Measurements from ENCODE around the gene RPL28.

Gene RPL28

DNA sequence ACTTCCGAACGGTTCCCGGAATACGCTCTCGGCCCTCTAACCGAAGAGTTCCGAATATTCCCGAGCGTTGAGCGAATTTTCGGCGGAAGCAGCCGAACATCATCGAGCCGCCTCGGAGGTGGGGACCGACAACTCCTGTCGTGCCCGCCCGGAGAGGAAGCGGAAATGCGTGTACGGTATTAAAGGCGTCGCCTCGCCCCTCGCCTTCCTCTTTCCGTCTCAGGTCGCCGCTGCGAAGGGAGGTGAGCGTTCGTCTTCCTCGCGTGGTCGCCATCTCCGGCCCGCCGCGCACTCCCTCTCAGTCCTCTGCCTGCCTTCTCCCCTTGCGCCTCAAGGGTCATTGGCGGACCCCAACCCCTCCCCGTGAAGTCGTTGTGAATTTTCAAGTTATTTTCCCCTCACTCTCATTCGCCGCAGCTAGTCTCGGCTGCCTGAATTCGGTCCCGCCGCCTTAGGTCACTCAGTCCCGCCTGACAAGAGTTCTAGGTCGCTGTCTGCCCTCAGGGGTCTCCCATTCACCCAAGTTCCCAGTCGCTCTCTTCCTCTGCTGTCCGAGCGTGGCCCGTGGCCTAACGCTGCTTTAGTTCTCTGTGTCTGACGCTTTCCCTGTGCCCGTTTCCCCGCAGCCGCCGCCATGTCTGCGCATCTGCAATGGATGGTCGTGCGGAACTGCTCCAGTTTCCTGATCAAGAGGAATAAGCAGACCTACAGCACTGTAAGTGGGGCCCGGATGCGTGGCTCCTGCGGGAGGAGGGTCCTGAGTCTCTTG lies at the start of gene RPL28:
Gene RPL28, plus strand, starts transcription at position 209 of the 769 bp plus-strand sequence. Its CDS starts 426 bp downstream, at position 635.
- DNase-seq (ENCODE audit: low read depth): peak; percentile 97

DNA sequence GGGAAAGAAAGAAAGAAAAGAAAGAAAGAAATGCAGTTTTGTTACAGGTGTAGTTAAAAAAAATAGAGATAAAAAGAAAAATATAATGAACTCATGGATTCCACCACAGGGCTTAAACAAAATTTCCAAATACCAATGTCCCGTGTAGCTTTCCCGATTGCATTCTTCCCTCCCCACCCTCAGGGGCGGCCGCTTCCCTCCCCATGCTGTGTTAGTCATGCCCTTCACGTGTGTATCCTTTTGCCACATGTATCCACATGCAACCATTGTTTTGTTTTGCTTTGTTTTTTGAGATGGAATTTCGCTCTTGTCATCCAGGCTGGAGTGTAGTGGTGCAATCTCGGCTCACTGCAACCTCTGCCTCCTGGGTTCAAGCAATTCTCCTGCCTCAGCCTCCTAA lies 49.6 kb upstream of the RPL28 start:
- peak; percentile 58 for DNase-seq (ENCODE audit: low read depth)

DNA sequence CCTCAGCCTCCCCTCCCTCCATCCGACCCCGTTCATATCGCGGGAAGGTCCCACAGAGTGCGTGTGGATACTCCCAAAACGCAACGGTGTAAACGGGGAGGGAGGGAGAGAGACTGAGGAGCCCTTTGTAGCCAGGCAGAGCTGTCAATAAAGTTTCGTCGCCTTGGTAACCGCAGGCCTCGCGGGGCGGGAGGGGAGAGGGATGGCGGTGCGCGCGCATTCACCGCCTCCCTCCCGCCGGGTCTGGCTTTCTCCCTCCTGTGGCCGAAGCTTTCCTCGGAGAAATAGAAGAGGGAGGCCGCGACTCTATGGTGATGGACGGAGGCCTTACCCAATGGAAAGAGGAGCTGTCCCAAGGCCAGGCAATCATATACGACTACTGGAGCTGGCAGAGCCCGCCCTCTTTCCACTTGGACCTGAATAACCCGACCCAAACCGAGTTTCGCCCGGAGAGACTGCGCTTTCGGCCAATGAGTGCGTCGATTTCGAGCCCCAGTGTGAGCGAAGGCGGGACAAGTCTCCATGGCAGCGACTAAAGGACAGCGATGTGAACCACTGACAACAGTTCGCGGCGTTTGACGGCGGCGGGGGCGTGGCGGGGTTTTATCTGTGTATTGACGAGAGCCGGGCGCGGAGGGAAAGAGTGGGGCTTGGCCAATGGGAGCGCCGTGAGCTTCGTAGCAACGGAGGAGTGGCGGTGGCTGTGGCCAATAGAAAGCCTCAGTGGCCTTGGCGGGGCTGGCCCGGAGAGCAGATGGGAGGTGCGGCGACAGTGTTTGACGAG lies 46.4 kb upstream of the RPL28 start, which contains the start of gene KMT5C:
Gene KMT5C, plus strand, starts transcription at position 772 of the 784 bp plus-strand sequence. CDS start 2,061 bp downstream, outside the sequence.
- peak; percentile 100 for DNase-seq (ENCODE audit: low read depth)

DNA sequence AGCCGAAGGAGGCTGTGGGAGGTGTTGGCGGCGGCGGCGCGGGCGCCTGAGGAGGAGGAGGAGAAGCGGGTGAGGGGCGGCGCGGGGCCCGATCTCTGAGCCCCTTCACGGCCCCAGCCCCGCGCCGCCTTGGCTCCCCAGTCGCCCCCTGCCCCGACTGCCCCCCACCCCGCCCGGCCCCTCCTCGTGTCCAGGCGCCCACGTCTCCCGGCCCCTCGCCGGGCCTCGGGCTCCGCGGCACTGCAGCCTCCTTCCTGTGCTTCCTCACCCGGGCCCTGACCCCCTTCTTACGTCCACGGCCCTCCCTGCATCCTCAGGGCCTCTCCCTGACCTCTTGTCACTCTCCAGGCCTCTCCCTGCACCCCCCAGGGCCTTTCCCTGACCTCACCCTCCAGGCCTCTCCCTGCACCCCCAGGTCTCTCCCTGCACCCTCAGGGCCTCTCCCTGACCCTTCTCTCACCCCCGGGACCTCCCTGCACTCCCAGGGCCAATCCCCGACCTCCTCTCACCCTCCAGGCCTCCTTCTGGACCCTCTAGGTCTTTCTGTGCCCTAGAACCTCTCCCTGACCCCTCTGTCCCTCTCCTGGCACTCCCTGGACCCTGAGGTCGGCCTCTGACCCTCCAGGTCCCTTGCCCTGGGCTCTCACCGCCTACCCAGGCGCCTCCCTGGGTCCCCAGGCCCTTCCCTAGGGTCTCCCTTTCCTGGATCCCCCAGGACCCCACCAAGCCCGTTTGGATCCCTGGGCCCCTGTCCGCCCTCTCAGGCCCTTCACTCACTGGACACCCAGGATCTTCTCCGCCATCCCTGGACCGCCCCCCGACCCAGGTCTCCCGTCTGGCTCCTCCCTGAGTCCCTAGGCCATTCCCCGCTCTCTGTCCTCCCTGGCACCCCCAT lies 45.6 kb upstream of the RPL28 start:
- DNase-seq (ENCODE audit: low read depth): no peak

DNA sequence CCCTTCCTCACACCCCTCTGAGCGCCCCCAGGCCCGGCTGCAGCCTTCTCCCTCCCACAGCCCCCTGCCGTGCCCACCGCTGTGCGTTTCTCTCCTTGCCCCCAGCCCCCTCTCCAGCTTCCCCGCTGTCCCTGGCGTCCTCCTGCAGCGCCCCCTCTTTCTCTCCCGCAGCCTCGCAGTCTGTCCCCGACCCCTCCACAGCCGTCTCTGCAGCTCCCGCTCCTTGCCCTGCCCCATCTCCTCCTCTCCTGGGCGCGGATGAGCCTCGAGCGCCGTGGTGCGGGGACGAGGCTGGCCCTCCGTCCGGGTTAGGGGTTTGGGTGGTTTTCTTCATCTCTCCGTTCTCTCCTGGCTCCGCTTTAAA lies 45.0 kb upstream of the RPL28 start:
- no peak for DNase-seq (ENCODE audit: low read depth)

DNA sequence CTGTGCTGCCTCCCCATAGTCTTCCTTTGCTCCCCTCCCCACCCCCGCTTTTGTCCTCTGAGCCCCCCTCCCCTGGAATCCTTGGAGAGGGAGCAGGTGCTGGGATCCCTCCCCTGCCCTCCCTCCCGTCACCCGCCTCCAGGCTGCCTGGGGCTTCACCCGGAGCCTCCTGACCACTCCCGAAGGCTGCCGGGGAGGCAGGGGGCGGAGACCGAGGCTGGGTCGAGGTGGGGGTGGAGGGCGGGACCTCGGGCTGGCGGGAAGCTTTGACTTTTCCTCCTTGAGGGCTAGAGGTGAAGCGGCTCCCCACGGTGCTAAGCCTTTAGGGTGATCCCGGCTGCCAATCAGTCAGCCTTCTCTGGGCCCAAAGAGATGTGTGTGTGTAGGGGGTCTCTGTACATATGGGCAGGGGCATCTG lies 44.6 kb upstream of the RPL28 start:
- peak; percentile 24 for DNase-seq (ENCODE audit: low read depth)

DNA sequence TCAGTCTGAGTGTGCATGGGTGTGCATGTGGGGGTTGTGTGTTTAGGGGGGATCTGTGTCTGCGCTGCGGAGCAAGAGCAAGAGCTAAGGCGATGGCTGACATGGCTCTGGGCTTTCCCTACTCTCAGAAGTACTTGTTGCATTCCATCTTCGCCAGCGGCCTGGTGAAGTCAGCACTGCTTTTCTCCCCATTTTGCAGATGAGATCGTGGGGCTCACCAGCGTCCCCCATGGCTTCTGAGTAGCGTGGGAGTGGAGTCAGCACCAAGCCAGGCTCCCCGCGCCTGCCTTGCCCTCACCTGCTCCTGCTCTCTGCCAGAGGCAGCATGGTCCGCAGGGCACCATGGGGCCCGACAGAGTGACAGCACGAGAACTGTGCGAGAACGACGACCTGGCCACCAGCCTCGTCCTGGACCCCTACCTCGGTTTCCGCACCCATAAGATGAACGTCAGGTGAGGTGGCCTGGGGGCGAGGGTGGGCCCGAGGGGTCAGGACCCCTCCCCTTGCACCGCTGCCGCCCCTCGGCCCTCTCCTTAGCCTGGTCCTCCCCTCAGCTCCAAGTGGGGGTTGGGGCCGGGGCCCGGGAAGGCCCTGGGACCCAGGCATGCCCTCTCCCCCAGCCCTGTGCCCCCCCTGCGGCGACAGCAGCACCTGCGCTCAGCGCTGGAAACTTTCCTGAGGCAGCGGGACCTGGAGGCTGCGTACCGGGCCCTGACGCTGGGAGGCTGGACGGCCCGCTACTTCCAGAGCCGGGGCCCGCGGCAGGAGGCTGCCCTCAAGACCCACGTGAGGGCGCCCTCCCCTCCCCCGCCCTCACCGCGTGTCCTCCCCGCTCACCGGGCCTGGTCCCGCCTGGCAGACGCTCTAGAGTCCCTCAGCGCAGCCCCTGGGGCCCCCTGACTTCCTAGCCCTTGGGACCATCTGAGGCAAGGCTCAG lies 43.9 kb upstream of the RPL28 start:
- DNase-seq (ENCODE audit: low read depth): no peak

DNA sequence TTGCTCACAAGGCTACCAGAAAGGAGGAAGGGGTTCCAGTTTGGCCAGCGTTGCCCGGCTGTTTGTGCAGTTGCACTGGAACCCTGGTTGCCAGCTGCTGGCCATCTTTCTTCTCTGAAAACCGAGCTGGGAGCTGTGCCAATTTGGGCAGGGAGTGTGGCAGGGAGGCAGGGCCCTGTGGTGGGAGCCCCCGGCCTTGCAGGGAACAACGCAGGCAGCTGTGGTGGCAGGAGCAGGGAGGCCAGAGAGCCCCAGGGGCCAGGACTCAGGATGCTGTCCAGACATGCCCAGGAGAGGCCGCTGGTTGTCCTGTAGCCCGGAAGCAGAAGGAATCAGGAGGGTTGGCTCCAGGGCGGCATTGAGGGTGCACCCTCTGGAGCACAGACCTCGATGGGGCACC lies 41.3 kb upstream of the RPL28 start:
- no peak for DNase-seq (ENCODE audit: low read depth)

DNA sequence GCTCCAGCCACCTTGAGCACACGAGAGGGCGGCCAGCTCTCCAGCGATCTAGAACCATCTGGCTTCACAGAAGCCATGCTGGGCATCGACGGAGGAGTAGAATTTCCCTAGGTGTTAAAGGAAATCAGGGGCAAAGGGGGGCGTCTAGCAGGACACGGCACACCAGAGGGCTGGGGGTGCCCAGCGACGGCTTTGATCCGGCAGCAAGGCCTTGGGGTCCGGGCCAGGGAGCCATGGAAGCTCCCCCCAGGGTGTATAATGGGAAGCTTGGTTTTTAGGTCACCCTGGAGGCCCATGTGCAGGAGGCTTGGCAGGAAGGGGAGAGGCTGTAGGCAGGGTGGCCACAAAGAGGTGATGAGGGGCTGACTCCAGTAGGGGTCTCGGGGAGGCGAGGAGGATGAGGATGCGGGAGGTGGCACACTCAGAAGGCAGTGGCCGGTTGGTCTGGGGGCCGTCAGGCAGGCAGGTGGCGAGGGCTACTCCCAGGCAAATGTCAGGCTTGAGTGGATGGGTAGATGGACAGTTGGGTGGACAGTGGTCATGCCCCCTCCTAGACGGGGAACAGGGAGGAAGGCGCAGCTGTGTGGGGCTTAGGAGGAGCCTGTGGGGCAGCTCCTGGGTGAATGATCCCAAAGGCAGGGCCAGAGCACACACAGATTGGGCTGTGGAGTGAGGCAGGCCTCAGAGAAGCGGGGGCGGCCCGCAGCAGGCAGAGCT lies 40.5 kb upstream of the RPL28 start:
- no peak for DNase-seq (ENCODE audit: low read depth)

DNA sequence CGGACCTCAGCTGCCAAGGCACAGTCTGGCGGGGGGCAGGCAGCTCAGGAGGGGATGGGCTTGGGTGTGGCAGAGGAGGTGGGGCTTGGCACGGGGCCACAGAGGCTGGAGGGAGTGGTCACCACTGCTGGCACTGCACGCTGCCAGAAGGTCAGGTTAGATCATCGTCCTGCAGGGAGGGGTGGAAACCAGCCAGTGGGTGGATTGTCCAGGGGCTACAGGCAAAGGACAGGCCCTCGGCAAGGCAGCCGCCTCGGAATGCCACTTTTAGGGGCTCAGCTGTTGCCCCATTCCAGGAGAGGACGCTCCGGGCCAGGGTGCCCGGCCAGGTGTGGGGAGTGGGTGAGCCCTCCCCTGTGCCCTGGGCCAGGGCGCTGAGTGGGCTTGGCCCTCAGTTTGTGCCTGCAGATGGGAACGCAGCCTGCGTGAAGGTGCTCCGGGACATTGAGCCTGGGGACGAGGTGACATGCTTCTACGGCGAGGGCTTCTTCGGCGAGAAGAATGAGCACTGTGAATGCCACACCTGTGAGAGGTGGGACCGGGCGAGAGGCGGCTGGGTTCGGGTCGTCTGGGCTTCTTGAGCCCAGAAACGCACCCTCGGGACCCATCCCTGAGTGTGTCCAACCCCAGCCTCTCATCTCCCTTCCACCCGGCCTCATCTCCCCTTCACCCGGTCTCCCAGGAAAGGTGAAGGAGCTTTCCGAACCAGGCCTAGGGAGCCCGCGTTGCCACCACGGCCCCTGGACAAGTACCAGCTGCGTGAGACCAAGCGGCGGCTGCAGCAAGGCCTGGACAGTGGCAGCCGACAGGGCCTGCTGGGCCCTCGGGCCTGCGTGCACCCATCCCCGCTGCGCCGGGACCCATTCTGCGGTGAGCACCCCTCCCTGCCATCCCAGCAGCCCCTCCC lies 39.7 kb upstream of the RPL28 start:
- no peak for DNase-seq (ENCODE audit: low read depth)

DNA sequence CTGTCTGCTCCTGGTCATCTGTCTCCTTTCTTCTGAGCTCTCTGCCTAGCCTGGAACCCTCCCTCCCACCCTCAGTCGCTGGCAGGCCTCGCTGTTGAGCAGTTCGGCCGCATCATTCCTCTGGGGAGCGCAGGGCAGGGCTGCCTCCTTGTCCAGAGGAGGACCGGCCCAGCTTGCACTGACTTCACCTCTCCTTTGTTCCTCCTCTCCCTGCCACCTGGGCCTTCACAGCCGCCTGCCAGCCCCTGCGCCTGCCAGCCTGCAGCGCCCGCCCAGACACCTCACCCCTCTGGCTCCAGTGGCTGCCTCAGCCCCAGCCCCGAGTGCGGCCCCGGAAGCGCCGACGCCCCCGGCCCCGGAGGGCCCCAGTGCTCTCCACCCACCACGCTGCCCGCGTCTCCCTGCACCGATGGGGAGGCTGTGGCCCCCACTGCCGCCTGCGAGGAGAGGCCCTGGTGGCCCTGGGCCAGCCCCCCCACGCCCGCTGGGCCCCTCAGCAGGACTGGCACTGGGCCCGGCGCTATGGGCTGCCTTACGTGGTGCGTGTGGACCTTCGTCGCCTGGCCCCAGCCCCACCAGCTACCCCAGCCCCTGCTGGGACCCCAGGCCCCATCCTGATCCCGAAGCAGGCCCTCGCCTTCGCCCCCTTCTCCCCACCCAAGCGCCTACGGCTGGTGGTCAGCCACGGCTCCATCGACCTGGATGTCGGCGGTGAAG lies 38.8 kb upstream of the RPL28 start:
- no peak for DNase-seq (ENCODE audit: low read depth)

DNA sequence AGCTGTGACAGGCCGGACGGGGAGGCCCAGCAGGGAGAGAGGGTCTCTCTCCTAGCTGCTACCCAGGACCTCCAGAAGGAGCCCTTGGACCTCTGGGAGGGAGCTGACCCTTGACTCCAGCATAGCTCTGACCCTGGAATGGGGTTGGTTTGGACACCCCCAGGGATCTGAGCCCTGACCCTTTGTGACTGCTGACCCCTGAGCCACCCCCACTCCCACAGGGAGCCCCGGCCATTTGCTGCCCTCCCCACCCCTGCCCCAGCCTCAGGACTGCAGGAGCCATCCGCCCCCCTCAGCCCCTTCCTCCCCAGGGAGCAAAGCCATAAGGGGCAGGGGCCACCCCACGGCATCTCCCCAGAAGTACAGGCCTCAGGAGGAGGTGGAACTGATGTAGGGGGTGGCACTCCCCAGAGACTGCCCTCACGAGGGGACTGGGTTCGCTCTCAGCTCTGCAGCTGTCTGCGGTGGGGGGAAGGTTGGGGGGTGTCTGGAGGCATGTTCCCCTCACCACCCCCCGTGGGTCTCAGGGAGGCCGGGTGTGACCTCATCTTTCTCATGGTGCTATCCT lies 38.2 kb upstream of the RPL28 start:
- DNase-seq (ENCODE audit: low read depth): no peak

DNA sequence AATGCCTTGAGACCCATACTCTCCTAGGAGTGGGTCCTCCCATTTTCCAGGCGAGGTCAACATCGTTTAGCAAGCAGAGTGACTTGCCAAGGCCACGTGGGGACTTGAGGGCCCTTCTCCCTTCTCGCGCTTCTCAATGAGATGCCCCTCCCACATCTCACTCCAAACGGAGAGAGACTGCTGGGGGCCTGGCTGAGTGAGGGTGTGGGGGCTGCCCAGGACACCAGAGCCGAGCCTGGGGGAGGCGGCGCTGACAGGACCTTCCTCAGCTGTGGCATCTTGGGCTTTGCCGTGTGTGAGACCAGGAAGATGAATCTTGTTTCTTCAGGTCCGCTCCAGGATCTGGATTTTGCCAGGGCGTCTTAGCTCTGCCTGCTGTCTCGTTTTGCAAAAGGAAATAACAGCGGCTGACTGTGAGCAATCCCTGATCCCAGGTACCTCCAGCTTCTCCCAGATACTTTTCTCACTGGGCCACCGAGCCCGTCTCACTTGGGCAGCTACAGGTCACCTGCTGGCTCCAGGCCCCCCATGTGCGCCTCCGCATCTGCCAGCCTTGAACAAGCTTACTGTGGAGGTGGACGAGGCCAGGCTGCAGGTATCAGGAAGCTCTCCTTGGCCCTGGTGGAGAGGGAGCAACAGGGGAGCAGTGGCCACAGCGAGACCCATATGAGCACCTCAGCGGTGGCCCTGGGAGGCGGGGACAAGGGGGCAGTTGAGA lies 37.3 kb upstream of the RPL28 start:
- DNase-seq (ENCODE audit: low read depth): no peak

DNA sequence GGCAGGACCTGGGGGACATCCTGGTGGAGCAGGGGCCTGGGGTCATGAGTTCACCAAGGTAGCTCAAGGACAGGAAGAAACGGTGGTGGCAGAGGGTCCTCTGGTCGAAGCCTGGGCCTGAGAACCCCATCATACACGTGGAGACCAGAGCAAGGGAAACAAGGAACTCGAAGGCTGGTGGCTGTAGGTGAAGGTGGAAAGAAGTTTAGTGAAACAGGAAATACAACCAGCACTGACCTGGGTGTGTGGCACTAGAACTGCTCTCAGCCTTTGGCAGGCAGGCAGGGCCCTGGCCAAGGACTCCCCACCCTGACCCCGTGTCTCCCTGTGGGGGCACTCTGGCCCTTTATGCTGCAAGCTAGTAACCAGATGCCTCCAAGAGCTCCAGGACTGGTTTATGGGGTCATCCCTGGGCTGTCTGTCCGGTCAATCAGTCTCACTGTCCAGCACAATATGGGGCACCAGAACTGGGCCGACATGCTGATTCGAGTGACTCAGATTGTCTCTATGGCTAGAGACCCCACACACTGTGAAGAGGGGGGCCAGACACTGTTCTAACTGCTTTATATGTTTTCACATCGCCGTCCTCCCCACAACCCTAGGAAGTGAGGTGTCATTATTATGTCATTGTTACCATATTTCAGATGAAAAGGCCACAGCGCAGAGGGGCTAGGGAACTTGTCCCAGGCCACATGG lies 35.0 kb upstream of the RPL28 start:
- no peak for DNase-seq (ENCODE audit: low read depth)

DNA sequence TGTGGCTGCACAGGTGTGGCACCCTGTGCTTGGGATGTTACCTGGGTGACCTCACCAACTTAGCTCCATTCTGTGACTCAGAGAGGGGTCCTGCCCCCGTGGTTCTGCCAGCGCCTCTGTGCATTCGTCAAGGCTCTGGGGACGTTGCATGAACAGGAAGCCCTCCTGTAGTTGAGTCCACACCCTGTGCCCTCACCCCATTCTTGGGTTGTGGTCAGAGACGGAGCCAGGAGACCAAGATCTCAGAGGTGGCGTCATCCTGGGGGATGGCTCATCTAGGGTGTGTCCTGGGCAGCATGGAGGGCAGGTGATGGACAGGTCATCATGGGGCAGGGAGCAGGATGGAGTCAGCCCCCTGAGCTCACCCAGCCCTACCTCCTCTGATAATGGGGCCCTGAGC lies 33.7 kb upstream of the RPL28 start:
- DNase-seq (ENCODE audit: low read depth): no peak

DNA sequence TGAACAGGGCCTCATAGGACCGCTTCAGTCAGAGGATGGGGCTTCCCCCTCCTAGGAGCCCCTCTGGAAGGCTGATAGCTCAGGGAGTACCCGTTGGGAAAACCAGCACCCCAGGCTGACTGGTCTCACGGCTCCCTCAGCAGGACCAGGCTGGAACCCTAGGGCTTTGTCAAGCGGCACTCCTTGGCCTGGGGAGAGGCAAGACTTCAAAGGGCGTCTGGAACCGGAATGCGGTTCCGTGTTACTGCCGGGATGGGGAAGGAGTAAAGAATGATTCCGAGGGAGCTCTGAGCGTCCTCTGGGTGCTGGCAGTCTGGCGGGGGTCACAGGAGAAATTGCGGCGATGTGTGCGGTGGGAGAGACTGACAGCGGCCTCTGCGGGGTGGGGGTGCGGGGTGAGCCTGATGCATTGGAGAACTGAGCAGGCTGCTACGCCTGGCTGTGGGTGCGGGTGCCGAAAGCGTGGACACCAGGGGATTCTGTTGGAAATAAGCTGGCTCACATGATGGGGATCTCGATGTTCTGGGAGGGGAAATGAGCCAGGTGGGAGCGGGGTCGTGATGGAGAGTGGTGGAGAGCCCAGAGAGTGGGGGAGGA lies 33.1 kb upstream of the RPL28 start:
- no peak for DNase-seq (ENCODE audit: low read depth)

DNA sequence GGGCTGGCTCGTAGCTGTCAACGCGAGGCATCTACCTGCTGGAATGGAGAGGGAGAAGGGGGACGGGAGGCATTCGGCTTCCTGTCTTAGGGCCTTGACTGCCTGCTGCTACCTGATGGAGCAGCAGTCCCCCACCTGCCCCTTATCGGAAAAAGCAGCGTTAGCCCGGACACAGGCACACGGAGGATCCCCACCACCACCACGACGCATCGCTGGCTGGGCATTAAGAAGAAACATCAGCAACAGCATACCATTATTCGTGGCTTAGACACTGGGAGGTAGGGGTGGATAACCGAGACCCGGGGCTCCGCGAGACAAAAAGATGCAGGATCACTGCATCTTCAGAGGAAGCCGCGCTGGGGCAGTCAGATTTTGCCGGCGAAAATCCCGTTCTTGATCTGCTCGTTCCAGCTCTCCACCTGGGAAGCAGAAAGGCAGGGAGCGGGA lies 32.4 kb upstream of the RPL28 start:
- DNase-seq (ENCODE audit: low read depth): no peak

All from GM04504 (cell line).